HG03457 (cell line): Measurements from ENCODE around the gene HCAR2.
"Not testable (repeated sequence)": the region's sequence is repeated elsewhere in the genome, so short reads cannot be mapped to it uniquely, and the experiment has no call there.

ENCODE experiments used
- ATAC-seq: cut with Tn5 transposase; IDR thresholded peaks from one replicate; pipeline ENCODE4 v1.9.1; 2021; ENCODE audit warnings: moderate number of reproducible peaks; ENCODE audit not compliant: unreplicated experiment

The HCAR2 gene

DNA sequence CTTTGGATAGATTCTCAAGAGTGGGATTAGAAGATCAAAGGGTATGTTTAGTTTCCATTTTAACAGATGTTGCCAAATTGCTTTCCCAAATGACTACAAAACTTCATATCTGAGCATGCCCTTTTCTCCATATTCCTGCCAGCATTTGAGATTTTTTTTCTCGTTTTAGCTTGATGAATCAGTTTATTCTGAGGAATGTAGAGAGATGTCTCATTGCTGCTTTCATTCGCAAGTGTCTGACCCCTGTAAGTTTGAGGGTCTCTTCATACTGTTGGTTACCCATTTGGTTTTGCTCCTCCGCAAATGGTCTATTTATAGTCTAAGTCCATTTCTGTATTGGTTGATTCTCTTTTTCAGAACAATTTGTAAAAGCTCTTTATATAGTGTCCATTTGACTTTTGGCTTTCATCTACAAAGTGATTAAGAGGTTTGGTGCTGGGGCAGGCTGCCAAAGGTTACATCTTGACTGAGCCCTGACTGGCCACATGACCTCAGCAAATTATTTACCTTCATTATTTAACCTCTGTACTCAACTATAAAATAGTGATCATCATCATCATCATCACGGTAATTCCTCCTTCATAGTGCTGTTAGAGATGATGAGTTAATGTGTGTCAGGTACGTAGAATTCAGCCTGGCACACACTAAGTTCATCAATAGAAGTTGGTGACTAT lies 33.6 kb downstream of the HCAR2 start:
- no peak for ATAC-seq

- no peak for ATAC-seq
Observed at GRCh38 chr12:122668268-122668667, 34.9 kb downstream of the HCAR2 start.

GRCh38 chr12:122665759-122666158 lies 37.4 kb downstream of the HCAR2 start:
- ATAC-seq: no peak

- no peak for ATAC-seq
Observed at GRCh38 chr12:122665349-122665748, 37.8 kb downstream of the HCAR2 start.

DNA sequence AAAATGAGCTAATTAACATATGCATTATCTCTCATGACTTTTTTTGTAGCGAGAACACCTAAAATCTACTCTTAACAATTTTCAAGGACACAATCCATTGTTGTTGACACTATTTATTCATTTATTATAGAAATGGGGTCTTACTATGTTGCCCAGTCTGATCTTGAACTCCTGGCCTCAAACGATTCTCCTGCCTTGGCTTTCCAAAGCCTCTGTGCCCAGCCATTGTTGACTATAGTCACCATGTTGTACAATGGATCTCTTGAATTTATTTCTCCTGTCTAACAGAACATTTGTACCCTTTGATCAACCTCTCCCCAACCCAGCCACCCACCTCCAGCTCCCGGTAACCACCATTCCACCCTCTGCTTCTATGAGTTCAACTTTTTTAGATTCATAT lies 41.2 kb downstream of the HCAR2 start:
- ATAC-seq: no peak

DNA sequence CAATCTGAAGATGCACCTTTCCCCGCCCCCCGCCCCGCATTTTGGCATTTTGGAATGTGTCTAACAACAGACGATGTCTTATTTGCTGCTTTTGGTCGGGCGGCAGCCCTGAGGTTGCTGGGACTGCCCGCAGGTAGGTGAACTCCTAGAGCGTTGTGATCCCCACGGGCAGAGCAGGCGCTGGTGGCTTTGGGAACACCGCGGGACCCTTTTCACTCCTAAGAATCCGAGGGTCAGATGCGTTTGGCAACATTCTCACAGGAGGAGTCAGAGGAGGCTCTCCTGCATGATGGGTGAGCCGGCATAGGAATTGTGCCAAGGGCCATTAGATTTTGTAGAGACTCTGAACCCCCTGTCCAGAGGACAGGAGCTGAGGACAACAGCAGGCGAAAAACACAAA lies 41.9 kb downstream of the HCAR2 start:
- ATAC-seq: no peak

DNA sequence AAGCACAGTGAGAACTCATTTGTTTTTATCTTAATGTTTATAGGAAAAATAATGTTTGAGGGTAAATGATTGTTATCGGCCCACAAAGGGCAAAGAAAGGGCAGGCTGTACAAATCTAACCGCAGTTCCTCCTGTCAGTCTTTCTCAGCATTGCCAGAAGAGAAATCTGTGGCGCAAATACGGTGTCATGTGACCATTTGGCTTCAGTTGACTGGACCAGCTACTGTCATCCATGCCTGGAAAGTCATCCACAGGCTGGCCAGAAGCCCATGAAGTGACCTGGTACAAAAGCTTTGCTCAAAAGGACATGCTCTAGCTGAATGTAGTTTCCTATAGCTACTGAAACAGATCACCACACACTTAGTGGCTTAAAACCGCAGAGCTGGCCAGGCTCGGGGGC lies 43.6 kb downstream of the HCAR2 start:
- ATAC-seq: no peak

DNA sequence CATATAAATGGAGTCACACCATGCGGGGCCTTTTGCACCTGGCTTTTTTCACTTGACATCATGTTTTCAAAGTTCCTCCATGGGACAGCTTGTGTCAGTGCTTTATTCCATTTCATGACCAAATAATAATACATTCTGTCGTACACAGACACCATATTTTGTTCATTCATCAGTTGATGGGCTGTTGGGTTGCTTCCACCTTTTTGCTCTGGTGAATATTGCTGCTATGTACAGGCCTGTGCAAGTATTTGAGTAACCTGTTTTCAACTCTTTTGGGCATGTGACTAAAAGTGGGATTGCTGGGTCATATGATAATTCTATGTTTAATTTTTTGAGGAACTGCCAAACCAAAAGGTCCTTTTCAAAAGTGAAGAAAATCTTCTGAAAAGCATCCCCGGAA lies 46.9 kb downstream of the HCAR2 start:
- ATAC-seq: no peak

- ATAC-seq: not testable (repeated sequence)
Observed at GRCh38 chr12:122653291-122653690, 49.9 kb downstream of the HCAR2 start.

GRCh38 chr12:122651520-122652224 lies 51.5 kb downstream of the HCAR2 start:
- no peak for ATAC-seq
